HL-60 (cell line): Measurements from ENCODE around the gene HHAT.

ENCODE experiments used
- DNase-seq, 2 experiments: peaks; one replicate each; pipeline ENCODE4 v3.0.0-alpha.2; 2010 to 2020; ENCODE audit warnings: low read depth in 1 of 2, low spot score in 1 of 2
- H3K27ac ChIP-seq: fragments of 250-450 bp; sonication (Bioruptor Pico); replicated peaks from 2 replicates; pipeline ENCODE4 v1.5.1; 2020; ENCODE audit warnings: mild to moderate bottlenecking, moderate library complexity
- H3K27me3 ChIP-seq: fragments of 250-450 bp; sonication (Bioruptor Pico); 2 replicates; pipeline ENCODE4 v1.5.1; 2021; ENCODE audit warnings: mild to moderate bottlenecking, moderate library complexity; ENCODE audit not compliant: insufficient read depth, poor library complexity, severe bottlenecking
- H3K4me3 ChIP-seq: replicated peaks from 2 replicates; pipeline ENCODE4 v1.5.1; 2011; ENCODE audit warnings: mild to moderate bottlenecking, control low read depth, low read length; ENCODE audit not compliant: insufficient read depth
- GABPA ChIP-seq: IDR thresholded peaks from 2 replicates; pipeline ENCODE4 v1.6.1; 2012; ENCODE audit warnings: low read depth
- POLR2AphosphoS5 ChIP-seq: IDR thresholded peaks from 2 replicates; pipeline ENCODE4 v1.6.1; 2012; ENCODE audit warnings: low read depth
- SPI1 ChIP-seq: IDR thresholded peaks from 2 replicates; pipeline ENCODE4 v1.6.1; 2012; ENCODE audit warnings: low read depth, mild to moderate bottlenecking, borderline replicate concordance
- TF ChIP-seq, protein P1 (sequence below): IDR thresholded peaks from 2 replicates; pipeline ENCODE4 v1.6.1; 2012; ENCODE audit warnings: low read depth; ENCODE audit not compliant: insufficient replicate concordance
- TF ChIP-seq, protein P2 (sequence below): IDR thresholded peaks from one replicate; pipeline ENCODE4 v1.5.1; 2011; ENCODE audit warnings: low read length, control low read depth, inconsistent platforms; ENCODE audit not compliant: insufficient read depth

HHAT gene

DNA sequence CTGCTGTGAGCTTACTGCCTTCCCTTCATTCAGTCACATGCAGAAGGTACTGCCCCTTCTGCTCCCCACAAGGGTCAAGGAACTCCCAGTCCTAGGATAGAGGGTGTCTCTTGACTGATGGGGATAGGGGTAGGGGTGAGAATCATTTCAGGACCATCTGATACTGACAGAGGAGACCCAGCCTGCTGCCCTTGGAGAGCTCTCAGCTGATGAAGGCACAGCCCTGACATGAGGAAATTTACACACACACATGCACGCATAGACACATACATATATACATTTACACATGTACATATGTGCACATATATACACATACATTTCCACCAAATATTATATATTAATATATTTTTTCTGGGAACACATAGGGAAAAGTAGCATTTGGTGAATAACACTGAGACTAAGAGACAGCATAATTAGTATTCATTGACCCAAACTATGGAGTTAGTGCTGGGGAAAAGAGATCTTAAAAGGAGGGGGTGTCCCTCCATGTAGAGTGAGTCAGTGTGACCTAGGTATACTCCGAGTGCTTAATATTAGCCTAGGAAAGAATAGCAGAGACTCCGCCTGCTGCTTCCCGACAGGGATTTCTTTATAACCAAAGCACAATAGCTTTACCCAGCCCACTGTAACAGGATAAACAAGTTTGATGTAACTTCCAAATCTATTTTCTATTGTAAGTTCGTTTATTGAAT is 27.6 kb upstream of the HHAT start:
- H3K27ac ChIP-seq = no peak overlapping the region
- no peak for DNase-seq
- no peak for TF ChIP-seq SPI1
- no peak overlapping the region for H3K4me3 ChIP-seq
- no peaks in the 10 kb centered on the region for H3K27me3 ChIP-seq

DNA sequence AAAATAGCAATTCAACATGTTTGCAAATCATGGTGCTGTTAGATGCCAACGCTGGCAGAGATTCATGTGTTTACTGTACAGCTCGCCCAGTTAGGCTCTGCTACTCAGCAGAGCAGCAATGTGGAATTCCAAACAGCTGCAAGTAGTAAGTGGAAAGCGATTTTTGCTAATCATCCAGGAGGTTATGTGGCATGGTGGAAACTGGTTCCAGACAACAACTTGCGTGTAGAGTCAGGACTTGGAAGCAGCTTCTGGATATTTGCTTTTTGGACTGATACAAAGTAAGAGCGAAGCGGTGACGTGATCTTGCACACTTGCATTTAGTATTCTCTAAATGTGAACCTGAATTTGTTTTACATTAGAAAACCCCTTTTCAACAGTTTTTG is 27.1 kb upstream of the HHAT start:
- H3K4me3 ChIP-seq = no peak overlapping the region
- no peak for DNase-seq
- no peak for TF ChIP-seq POLR2AphosphoS5
- TF ChIP-seq, protein P1, sequence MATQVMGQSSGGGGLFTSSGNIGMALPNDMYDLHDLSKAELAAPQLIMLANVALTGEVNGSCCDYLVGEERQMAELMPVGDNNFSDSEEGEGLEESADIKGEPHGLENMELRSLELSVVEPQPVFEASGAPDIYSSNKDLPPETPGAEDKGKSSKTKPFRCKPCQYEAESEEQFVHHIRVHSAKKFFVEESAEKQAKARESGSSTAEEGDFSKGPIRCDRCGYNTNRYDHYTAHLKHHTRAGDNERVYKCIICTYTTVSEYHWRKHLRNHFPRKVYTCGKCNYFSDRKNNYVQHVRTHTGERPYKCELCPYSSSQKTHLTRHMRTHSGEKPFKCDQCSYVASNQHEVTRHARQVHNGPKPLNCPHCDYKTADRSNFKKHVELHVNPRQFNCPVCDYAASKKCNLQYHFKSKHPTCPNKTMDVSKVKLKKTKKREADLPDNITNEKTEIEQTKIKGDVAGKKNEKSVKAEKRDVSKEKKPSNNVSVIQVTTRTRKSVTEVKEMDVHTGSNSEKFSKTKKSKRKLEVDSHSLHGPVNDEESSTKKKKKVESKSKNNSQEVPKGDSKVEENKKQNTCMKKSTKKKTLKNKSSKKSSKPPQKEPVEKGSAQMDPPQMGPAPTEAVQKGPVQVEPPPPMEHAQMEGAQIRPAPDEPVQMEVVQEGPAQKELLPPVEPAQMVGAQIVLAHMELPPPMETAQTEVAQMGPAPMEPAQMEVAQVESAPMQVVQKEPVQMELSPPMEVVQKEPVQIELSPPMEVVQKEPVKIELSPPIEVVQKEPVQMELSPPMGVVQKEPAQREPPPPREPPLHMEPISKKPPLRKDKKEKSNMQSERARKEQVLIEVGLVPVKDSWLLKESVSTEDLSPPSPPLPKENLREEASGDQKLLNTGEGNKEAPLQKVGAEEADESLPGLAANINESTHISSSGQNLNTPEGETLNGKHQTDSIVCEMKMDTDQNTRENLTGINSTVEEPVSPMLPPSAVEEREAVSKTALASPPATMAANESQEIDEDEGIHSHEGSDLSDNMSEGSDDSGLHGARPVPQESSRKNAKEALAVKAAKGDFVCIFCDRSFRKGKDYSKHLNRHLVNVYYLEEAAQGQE = no peak
- TF ChIP-seq, protein P2, sequence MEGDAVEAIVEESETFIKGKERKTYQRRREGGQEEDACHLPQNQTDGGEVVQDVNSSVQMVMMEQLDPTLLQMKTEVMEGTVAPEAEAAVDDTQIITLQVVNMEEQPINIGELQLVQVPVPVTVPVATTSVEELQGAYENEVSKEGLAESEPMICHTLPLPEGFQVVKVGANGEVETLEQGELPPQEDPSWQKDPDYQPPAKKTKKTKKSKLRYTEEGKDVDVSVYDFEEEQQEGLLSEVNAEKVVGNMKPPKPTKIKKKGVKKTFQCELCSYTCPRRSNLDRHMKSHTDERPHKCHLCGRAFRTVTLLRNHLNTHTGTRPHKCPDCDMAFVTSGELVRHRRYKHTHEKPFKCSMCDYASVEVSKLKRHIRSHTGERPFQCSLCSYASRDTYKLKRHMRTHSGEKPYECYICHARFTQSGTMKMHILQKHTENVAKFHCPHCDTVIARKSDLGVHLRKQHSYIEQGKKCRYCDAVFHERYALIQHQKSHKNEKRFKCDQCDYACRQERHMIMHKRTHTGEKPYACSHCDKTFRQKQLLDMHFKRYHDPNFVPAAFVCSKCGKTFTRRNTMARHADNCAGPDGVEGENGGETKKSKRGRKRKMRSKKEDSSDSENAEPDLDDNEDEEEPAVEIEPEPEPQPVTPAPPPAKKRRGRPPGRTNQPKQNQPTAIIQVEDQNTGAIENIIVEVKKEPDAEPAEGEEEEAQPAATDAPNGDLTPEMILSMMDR = no peak
- no peak for TF ChIP-seq SPI1
- TF ChIP-seq GABPA = no peak
- no peak overlapping the region for H3K27ac ChIP-seq
- no peaks in the 10 kb centered on the region for H3K27me3 ChIP-seq

DNA sequence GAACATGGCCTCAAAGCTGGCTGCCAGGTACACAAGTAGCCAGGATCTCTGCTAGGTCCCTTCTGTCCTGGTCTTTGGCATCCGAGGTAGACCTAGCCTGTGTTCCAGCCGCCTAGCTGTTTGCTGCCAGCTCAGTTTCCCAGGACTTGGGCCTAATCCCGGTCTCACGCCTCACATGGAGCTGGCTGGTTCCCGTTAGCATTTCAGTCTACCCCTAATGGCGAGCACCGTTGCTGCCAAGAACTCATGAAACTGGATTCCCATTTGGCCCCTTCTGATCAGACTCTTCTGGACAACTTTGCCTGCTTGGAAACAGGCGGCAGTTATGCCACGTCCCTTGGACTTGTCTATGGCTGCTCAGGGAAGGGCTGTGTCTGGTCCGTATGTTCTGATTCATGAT is 26.2 kb upstream of the HHAT start:
- no peaks in the 10 kb centered on the region for H3K27me3 ChIP-seq
- no peak overlapping the region for H3K4me3 ChIP-seq
- TF ChIP-seq, protein P1 = no peak
- TF ChIP-seq, protein P2 = no peak
- TF ChIP-seq GABPA (no peak), SPI1 (no peak), POLR2AphosphoS5 (no peak)
- H3K27ac ChIP-seq = no peak overlapping the region
- DNase-seq = no peak

DNA sequence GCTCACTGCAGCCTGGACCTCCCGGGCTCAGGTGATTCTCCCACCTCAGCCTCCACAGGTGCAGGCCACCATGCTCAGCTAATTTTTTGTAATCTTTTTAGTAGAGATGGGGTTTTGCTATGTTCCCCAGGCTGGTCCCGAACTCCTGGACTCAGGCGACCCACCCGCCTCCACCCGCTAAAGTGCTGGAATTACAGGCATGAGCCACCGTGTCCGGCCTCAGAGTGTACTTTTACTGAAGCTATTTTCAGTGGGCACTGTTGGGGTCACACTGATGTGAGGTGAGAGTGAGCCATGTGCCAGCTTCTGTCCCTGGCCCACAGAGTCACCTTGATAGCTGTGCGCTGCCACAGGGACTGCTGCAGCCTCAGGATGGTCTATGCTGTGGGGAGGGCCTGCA is 25.3 kb upstream of the HHAT start:
- TF ChIP-seq, protein P2 = no peak
- no peak for TF ChIP-seq SPI1
- TF ChIP-seq, protein P1 = no peak
- no peak for TF ChIP-seq POLR2AphosphoS5
- TF ChIP-seq GABPA = no peak
- no peaks in the 10 kb centered on the region for H3K27me3 ChIP-seq
- DNase-seq = no peak
- H3K27ac ChIP-seq = no peak overlapping the region
- H3K4me3 ChIP-seq = no peak overlapping the region
